Panc1 (cell line): ENCODE data around the gene RICTOR.

Experiments
- CTCF ChIP-seq: fragments of 450-650 bp; IDR thresholded peaks from 2 replicates; pipeline ENCODE4 v1.5.1; 2017; ENCODE audit warnings: mild to moderate bottlenecking
- POLR2AphosphoS5 ChIP-seq: IDR thresholded peaks from 2 replicates; pipeline ENCODE4 v1.6.1; 2012; ENCODE audit warnings: mild to moderate bottlenecking, low read depth, low read length, moderate library complexity
- REST ChIP-seq, 2 experiments: IDR thresholded peaks; 2 replicates each; pipeline ENCODE4 v1.6.1; 2011 to 2012; ENCODE audit warnings: low read depth in 2 of 2, control low read depth in 1 of 2, low read length in 1 of 2, mild to moderate bottlenecking in 1 of 2, moderate library complexity in 1 of 2; ENCODE audit not compliant: insufficient read depth in 1 of 2
- SIN3A ChIP-seq: IDR thresholded peaks from 2 replicates; pipeline ENCODE4 v1.6.1; 2012; ENCODE audit warnings: low read depth, mild to moderate bottlenecking, low read length, moderate library complexity, borderline replicate concordance; ENCODE audit not compliant: insufficient read depth

- TF ChIP-seq CTCF: no peak
- no peak for TF ChIP-seq POLR2AphosphoS5
- TF ChIP-seq REST (IDR thresholded peaks at IDR 0.05; ENCODE audit: insufficient read depth in 1 of 2, low read depth in 2 of 2, low read length in 1 of 2): no peak
- TF ChIP-seq SIN3A: no peak
These were observed 11.7 kb downstream of the RICTOR start for GRCh38 chr5:39062530-39062929.
